PFSK-1 (cell line): ENCODE measurements around the gene BSND.

ENCODE experiments used
- POLR2AphosphoS5 ChIP-seq: IDR thresholded peaks from 2 replicates; pipeline ENCODE4 v1.6.1; 2012; ENCODE audit warnings: low read depth, mild to moderate bottlenecking, control low read depth, low read length, moderate library complexity
- REST ChIP-seq, 2 experiments: IDR thresholded peaks; 2 replicates each; pipeline versions ENCODE4 v1.6.1 to v1.8.0; 2011 to 2012; ENCODE audit warnings: low read depth in 2 of 2, low read length in 2 of 2, control low read depth in 1 of 2, inconsistent platforms in 1 of 2, mild to moderate bottlenecking in 1 of 2, moderate library complexity in 1 of 2; ENCODE audit not compliant: insufficient read depth in 1 of 2
- SIN3A ChIP-seq: IDR thresholded peaks from 2 replicates; pipeline ENCODE4 v1.6.1; 2012; ENCODE audit warnings: mild to moderate bottlenecking, low read length, moderate library complexity, borderline replicate concordance; ENCODE audit not compliant: insufficient read depth

GRCh38 chr1:54976747-54977146 is 22.0 kb upstream of the BSND start:
- TF ChIP-seq REST (IDR thresholded peaks at IDR 0.05; ENCODE audit: insufficient read depth in 1 of 2, low read depth in 2 of 2, low read length in 2 of 2), result no peak
- TF ChIP-seq POLR2AphosphoS5, result no peak
- no peak for TF ChIP-seq SIN3A
